Prostate gland (tissue), 2 donors: ENCODE results near the gene BICC1.

Experiments used
- POLR2A ChIP-seq: fragments of 450-650 bp; IDR thresholded peaks from one replicate; pipeline ENCODE4 v1.6.1; 2016; ENCODE audit warnings: antibody characterized with exemption, mild to moderate bottlenecking
- POLR2AphosphoS5 ChIP-seq: sonication (generic); formaldehyde crosslinking; IDR thresholded peaks from one replicate; pipeline ENCODE4 v1.6.1; 2017; ENCODE audit warnings: antibody characterized with exemption
- TF ChIP-seq, protein P1 (sequence below), 4 experiments: fragments of 200-600 bp in 2 of 4; fragments of 450-650 bp in 2 of 4; sonication (generic) in 2 of 4; IDR thresholded peaks; 1 replicate in 3 of 4; 2 replicates in 1 of 4; pipeline ENCODE4 v1.5.1; 2016 to 2019; ENCODE audit warnings: antibody characterized with exemption in 4 of 4, mild to moderate bottlenecking in 2 of 4, moderate library complexity in 2 of 4

DNA sequence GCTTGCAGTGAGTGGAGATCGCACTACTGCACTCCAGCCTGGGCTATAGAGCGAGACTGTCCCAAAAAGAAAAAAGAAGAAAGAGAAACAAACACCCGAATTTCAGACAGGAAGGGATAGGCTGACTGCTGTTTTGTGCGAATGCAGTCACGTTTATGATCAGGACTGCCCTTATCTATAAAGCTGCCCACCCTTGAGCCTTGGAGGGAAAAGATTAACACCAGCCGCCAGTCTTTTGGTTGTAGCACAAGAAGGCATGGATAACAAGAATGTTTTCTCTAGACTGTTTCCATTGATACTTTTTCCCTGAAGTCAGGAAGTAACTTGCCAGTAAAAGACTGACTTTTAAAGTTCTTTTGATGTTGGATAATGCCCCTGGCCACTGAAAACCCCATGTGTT, 314.0 kb downstream of the BICC1 start:
- TF ChIP-seq, protein P1, sequence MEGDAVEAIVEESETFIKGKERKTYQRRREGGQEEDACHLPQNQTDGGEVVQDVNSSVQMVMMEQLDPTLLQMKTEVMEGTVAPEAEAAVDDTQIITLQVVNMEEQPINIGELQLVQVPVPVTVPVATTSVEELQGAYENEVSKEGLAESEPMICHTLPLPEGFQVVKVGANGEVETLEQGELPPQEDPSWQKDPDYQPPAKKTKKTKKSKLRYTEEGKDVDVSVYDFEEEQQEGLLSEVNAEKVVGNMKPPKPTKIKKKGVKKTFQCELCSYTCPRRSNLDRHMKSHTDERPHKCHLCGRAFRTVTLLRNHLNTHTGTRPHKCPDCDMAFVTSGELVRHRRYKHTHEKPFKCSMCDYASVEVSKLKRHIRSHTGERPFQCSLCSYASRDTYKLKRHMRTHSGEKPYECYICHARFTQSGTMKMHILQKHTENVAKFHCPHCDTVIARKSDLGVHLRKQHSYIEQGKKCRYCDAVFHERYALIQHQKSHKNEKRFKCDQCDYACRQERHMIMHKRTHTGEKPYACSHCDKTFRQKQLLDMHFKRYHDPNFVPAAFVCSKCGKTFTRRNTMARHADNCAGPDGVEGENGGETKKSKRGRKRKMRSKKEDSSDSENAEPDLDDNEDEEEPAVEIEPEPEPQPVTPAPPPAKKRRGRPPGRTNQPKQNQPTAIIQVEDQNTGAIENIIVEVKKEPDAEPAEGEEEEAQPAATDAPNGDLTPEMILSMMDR (IDR thresholded peaks at IDR 0.05): no peak
- TF ChIP-seq POLR2A: no peak
- TF ChIP-seq POLR2AphosphoS5: no peak
